Neuronal stem cell (in vitro differentiated cells): ENCODE data around the gene PUDP.
A peak's percentile ranks its signal among the peaks of the same experiment; 100 is the strongest.

Experiments
- DNase-seq: peaks from one replicate; pipeline ENCODE4 v3.0.0-alpha.2; 2013; ENCODE audit warnings: low spot score
- H2AFZ ChIP-seq: one replicate; pipeline ENCODE4 v1.6.1; 2013; ENCODE audit warnings: mild to moderate bottlenecking, low read length, inconsistent platforms
- H2AK5ac ChIP-seq: 2 replicates; pipeline ENCODE4 v1.6.1; 2013; ENCODE audit warnings: low read depth, mild to moderate bottlenecking, inconsistent platforms, low read length, moderate library complexity, mixed read lengths
- H2BK120ac ChIP-seq: 2 replicates; pipeline ENCODE4 v1.6.1; 2013; ENCODE audit warnings: low read depth, mild to moderate bottlenecking, inconsistent platforms, low read length, moderate library complexity, mixed read lengths
- H2BK12ac ChIP-seq: one replicate; pipeline ENCODE4 v1.6.1; 2013; ENCODE audit warnings: low read length, inconsistent platforms
- H2BK15ac ChIP-seq: 2 replicates; pipeline ENCODE4 v1.6.1; 2013; ENCODE audit warnings: mild to moderate bottlenecking, low read length, inconsistent platforms, mixed read lengths
- H2BK5ac ChIP-seq: one replicate; pipeline ENCODE4 v1.6.1; 2013; ENCODE audit warnings: inconsistent platforms, mild to moderate bottlenecking, low read length, moderate library complexity
- H3K14ac ChIP-seq: one replicate; pipeline ENCODE4 v1.6.1; 2013; ENCODE audit warnings: low read length, inconsistent platforms
- H3K18ac ChIP-seq: 2 replicates; pipeline ENCODE4 v1.6.1; 2013; ENCODE audit warnings: low read length, inconsistent platforms
- H3K23ac ChIP-seq: 2 replicates; pipeline ENCODE4 v1.6.1; 2013; ENCODE audit warnings: low read depth, mild to moderate bottlenecking, mixed read lengths, low read length, inconsistent platforms; ENCODE audit not compliant: poor library complexity
- H3K27ac ChIP-seq: replicated peaks from 3 replicates; pipeline ENCODE4 v1.5.1; 2013; ENCODE audit warnings: low read length, inconsistent platforms
- H3K27me3 ChIP-seq, 3 experiments: 2 replicates each; pipeline ENCODE4 v1.6.1; 2013; ENCODE audit warnings: low read length in 3 of 3, mild to moderate bottlenecking in 2 of 3, inconsistent platforms in 1 of 3, low read depth in 1 of 3, mixed read lengths in 1 of 3, moderate library complexity in 1 of 3; ENCODE audit not compliant: control insufficient read depth in 3 of 3, insufficient read depth in 3 of 3
- H3K36me3 ChIP-seq, 2 donors: replicated peaks in 1 of 2; 2 replicates each; pipeline ENCODE4 v1.6.1; 2013; ENCODE audit warnings: low read length in 2 of 2; ENCODE audit not compliant: control insufficient read depth in 2 of 2, insufficient read depth in 2 of 2
- H3K4ac ChIP-seq: 2 replicates; pipeline ENCODE4 v1.6.1; 2013; ENCODE audit warnings: inconsistent platforms, mild to moderate bottlenecking, low read length, moderate library complexity
- H3K4me1 ChIP-seq, 2 donors: 1 replicate in 1 of 2; 2 replicates in 1 of 2; pipeline ENCODE4 v1.6.1; 2013; ENCODE audit warnings: low read length in 2 of 2, low read depth in 1 of 2; ENCODE audit not compliant: control insufficient read depth in 2 of 2, insufficient read depth in 1 of 2
- H3K4me2 ChIP-seq: one replicate; pipeline ENCODE4 v1.6.1; 2013; ENCODE audit warnings: mild to moderate bottlenecking, low read length, inconsistent platforms; ENCODE audit not compliant: insufficient read depth, poor library complexity, severe bottlenecking
- H3K4me3 ChIP-seq, 2 donors: 2 replicates each; pipeline ENCODE4 v1.5.1; 2013; ENCODE audit warnings: low read length in 2 of 2, mild to moderate bottlenecking in 2 of 2, inconsistent platforms in 1 of 2, moderate library complexity in 1 of 2
- H3K79me1 ChIP-seq: one replicate; pipeline ENCODE4 v1.6.1; 2013; ENCODE audit warnings: low read depth, mild to moderate bottlenecking, inconsistent platforms, low read length, moderate library complexity
- H3K9ac ChIP-seq: one replicate; pipeline ENCODE4 v1.6.1; 2013; ENCODE audit warnings: mild to moderate bottlenecking, low read depth, low read length, inconsistent platforms; ENCODE audit not compliant: poor library complexity
- H3K9me3 ChIP-seq, 2 donors: replicated peaks in 1 of 2; 2 replicates each; pipeline versions ENCODE3 to v1.6.1; 2013; ENCODE audit warnings: low read length in 2 of 2, mild to moderate bottlenecking in 2 of 2, inconsistent platforms in 1 of 2, low read depth in 1 of 2, mixed read lengths in 1 of 2, moderate library complexity in 1 of 2; ENCODE audit not compliant: control insufficient read depth in 2 of 2, insufficient read depth in 1 of 2
- H4K8ac ChIP-seq: one replicate; pipeline ENCODE4 v1.6.1; 2013; ENCODE audit warnings: low read depth, mild to moderate bottlenecking, inconsistent platforms, low read length, moderate library complexity
- H4K91ac ChIP-seq: one replicate; pipeline ENCODE4 v1.6.1; 2013; ENCODE audit warnings: low read length, low read depth, mild to moderate bottlenecking, inconsistent platforms; ENCODE audit not compliant: poor library complexity
- WGBS, 2 donors: extraction: QIAGEN DNeasy Blood & Tissue Kit; methylation state at CpG; one replicate each; pipeline ENCODE4 v1.1.7; 2013; ENCODE audit warnings: missing lambda C conversion rate in 2 of 2, mixed read lengths in 1 of 2; ENCODE audit not compliant: insufficient read length in 2 of 2, insufficient replicate concordance in 1 of 2; ENCODE audit errors: extremely low coverage in 2 of 2; 5-methylcytosine and 5-hydroxymethylcytosine counted together

PUDP gene

GRCh38 chrX:7149411-7149810, 1.5 kb upstream of the PUDP start:
- no peak overlapping the region for H2AFZ ChIP-seq
- no peak overlapping the region for H3K4ac ChIP-seq
- no peak overlapping the region for H4K8ac ChIP-seq
- H2BK5ac ChIP-seq: no peak overlapping the region
- no peaks in the 10 kb centered on the region for H3K36me3 ChIP-seq
- no peak overlapping the region for H3K18ac ChIP-seq
- H3K27me3 ChIP-seq: no peaks in the 10 kb centered on the region
- H2BK120ac ChIP-seq: no peak overlapping the region
- H4K91ac ChIP-seq: no peak overlapping the region
- DNase-seq: no peak
- no peaks in the 10 kb centered on the region for H3K9me3 ChIP-seq
- no peak overlapping the region for H3K4me3 ChIP-seq
- no peak overlapping the region for H2AK5ac ChIP-seq
- no peak overlapping the region for H2BK12ac ChIP-seq
- no peak overlapping the region for H3K23ac ChIP-seq
- H3K27ac ChIP-seq: no peak overlapping the region
- no CpG with 5 or more reads among the region's 5 CpGs for WGBS, 2 donors
- no peak overlapping the region for H2BK15ac ChIP-seq
- H3K9ac ChIP-seq: no peak overlapping the region
- H3K79me1 ChIP-seq: peaks cover 6% of the 10 kb centered on the region
- H3K4me1 ChIP-seq: peaks cover 2 to 6% of the 10 kb centered on the region in 2 donors
- no peak overlapping the region for H3K4me2 ChIP-seq
- H3K14ac ChIP-seq: no peak overlapping the region

- H3K14ac ChIP-seq: no peak within 1 kb of the TSS
- H3K23ac ChIP-seq: no peak within 1 kb of the TSS
- peak within 1 kb of the TSS; percentile 57 for H3K4me2 ChIP-seq
- no peak within 1 kb of the TSS for H2BK12ac ChIP-seq
- H3K4me1 ChIP-seq: no peaks in the 10 kb centered on the region
- H3K4ac ChIP-seq: no peak within 1 kb of the TSS
- DNase-seq: peak; percentile 8
- peak within 1 kb of the TSS; percentile 94 for H3K18ac ChIP-seq
- peak within 1 kb of the TSS; percentile 81 for H3K9ac ChIP-seq
- no peak within 1 kb of the TSS for H2BK5ac ChIP-seq
- H2BK15ac ChIP-seq: no peak within 1 kb of the TSS
- H3K4me3 ChIP-seq: peak within 1 kb of the TSS; percentile 75 to 96
- H3K27me3 ChIP-seq: no peaks in the 10 kb centered on the region
- no peaks in the 10 kb centered on the region for H3K9me3 ChIP-seq
- H2AK5ac ChIP-seq: no peak within 1 kb of the TSS
- no peak within 1 kb of the TSS for H4K91ac ChIP-seq
- peak within 1 kb of the TSS; percentile 86 for H3K27ac ChIP-seq
- H2AFZ ChIP-seq: peak within 1 kb of the TSS; percentile 96
- no CpG with 5 or more reads among the region's 61 CpGs for WGBS, 2 donors
- H3K36me3 ChIP-seq: no peaks in the 10 kb centered on the region
- no peak within 1 kb of the TSS for H4K8ac ChIP-seq
- H3K79me1 ChIP-seq: peaks cover 6% of the 10 kb centered on the region
- no peak within 1 kb of the TSS for H2BK120ac ChIP-seq
These were observed 458 bp downstream of the PUDP start, which contains the start of gene STS for GRCh38 chrX:7147413-7147977. Gene STS, plus strand, starts transcription at chrX:7147712. Its CDS starts 105,488 bp downstream, at chrX:7253200.

- no peaks in the 10 kb centered on the region for H3K36me3 ChIP-seq
- H2AK5ac ChIP-seq: no peak overlapping the region
- no peak overlapping the region for H2BK120ac ChIP-seq
- no peaks in the 10 kb centered on the region for H3K27me3 ChIP-seq
- H2BK12ac ChIP-seq: no peak overlapping the region
- no peak overlapping the region for H3K23ac ChIP-seq
- no peak overlapping the region for H4K8ac ChIP-seq
- no peaks in the 10 kb centered on the region for H3K9me3 ChIP-seq
- H2AFZ ChIP-seq: peak overlapping the region; percentile 96
- H3K18ac ChIP-seq: no peak overlapping the region
- H3K4me3 ChIP-seq: peak overlapping the region; percentile 75 to 96
- H3K14ac ChIP-seq: no peak overlapping the region
- no peaks in the 10 kb centered on the region for H3K4me1 ChIP-seq
- no peak overlapping the region for H3K27ac ChIP-seq
- H3K9ac ChIP-seq: peak overlapping the region; percentile 70
- peaks cover 6% of the 10 kb centered on the region for H3K79me1 ChIP-seq
- peak overlapping the region; percentile 57 for H3K4me2 ChIP-seq
- no peak for DNase-seq
- no peak overlapping the region for H4K91ac ChIP-seq
- H2BK15ac ChIP-seq: no peak overlapping the region
- H3K4ac ChIP-seq: no peak overlapping the region
- no peak overlapping the region for H2BK5ac ChIP-seq
- no CpG with 5 or more reads among the region's 13 CpGs for WGBS, 2 donors
These were observed 1.1 kb downstream of the PUDP start for GRCh38 chrX:7146703-7147412.

GRCh38 chrX:7146020-7146702, 1.8 kb downstream of the PUDP start:
- no CpG with 5 or more reads among the region's 3 CpGs for WGBS, 2 donors
- Histone ChIP-seq H3K27me3 (no peaks in the 10 kb centered on the region), H3K9ac (no peak overlapping the region), H3K79me1 (peaks cover 6% of the 10 kb centered on the region), H2BK12ac (no peak overlapping the region), H4K91ac (no peak overlapping the region), H3K4me1 (no peaks in the 10 kb centered on the region), H3K18ac (no peak overlapping the region), H2BK5ac (no peak overlapping the region), H3K36me3 (no peaks in the 10 kb centered on the region), H3K23ac (no peak overlapping the region), H3K14ac (no peak overlapping the region), H2BK120ac (no peak overlapping the region), H2AK5ac (no peak overlapping the region), H3K9me3 (no peaks in the 10 kb centered on the region), H3K4me2 (no peak overlapping the region), H3K27ac (no peak overlapping the region), H3K4ac (no peak overlapping the region), H2AFZ (no peak overlapping the region), H3K4me3 (no peak overlapping the region), H2BK15ac (no peak overlapping the region), H4K8ac (no peak overlapping the region)
- no peak for DNase-seq
